H9 (cell line): ENCODE results near the gene AKT3. TPM values are rescaled to one million over a fixed set of nuclear protein-coding genes. Genes with fewer than 3 reads are reported as not detected.

Experiments
- DNase-seq: peaks from one replicate; pipeline ENCODE4 v3.0.0-alpha.2; 2017
- H2AFZ ChIP-seq: one replicate; pipeline ENCODE4 v1.6.1; 2013; ENCODE audit warnings: mild to moderate bottlenecking, low read length, control low read depth, moderate library complexity
- H2AK5ac ChIP-seq: 2 replicates; pipeline ENCODE4 v1.6.1; 2013; ENCODE audit warnings: low read length, control low read depth, mixed read lengths; ENCODE audit not compliant: insufficient read length
- H2BK120ac ChIP-seq: one replicate; pipeline ENCODE4 v1.6.1; 2013; ENCODE audit warnings: low read depth, mild to moderate bottlenecking, low read length, control low read depth, inconsistent platforms; ENCODE audit not compliant: poor library complexity, severe bottlenecking
- H2BK12ac ChIP-seq: 2 replicates; pipeline ENCODE4 v1.6.1; 2013; ENCODE audit warnings: low read length, control low read depth, mixed read lengths, low read depth; ENCODE audit not compliant: insufficient read length
- H2BK15ac ChIP-seq: 2 replicates; pipeline ENCODE4 v1.6.1; 2013; ENCODE audit warnings: low read depth, low read length, control low read depth
- H2BK20ac ChIP-seq: one replicate; pipeline ENCODE4 v1.6.1; 2013; ENCODE audit warnings: low read depth, mild to moderate bottlenecking, low read length, control low read depth, inconsistent platforms; ENCODE audit not compliant: poor library complexity, severe bottlenecking
- H2BK5ac ChIP-seq: 2 replicates; pipeline ENCODE4 v1.6.1; 2013; ENCODE audit warnings: low read length, control low read depth, mixed read lengths; ENCODE audit not compliant: insufficient read length
- H3K14ac ChIP-seq: 2 replicates; pipeline ENCODE4 v1.6.1; 2013; ENCODE audit warnings: low read length, control low read depth; ENCODE audit not compliant: insufficient read depth
- H3K18ac ChIP-seq: 2 replicates; pipeline ENCODE4 v1.6.1; 2013; ENCODE audit warnings: low read depth, mild to moderate bottlenecking, mixed read lengths, low read length, control low read depth; ENCODE audit not compliant: insufficient read length
- H3K23ac ChIP-seq: 2 replicates; pipeline ENCODE4 v1.6.1; 2013; ENCODE audit warnings: low read length, control low read depth, mixed read lengths, low read depth; ENCODE audit not compliant: insufficient read length
- H3K23me2 ChIP-seq: 2 replicates; pipeline ENCODE4 v1.6.1; 2013; ENCODE audit warnings: low read depth, mild to moderate bottlenecking, mixed read lengths, low read length, control low read depth; ENCODE audit not compliant: insufficient read length, poor library complexity, severe bottlenecking
- H3K27ac ChIP-seq: 2 replicates; pipeline ENCODE4 v1.5.1; 2013; ENCODE audit warnings: low read length, control low read depth, mixed read lengths, low read depth; ENCODE audit not compliant: insufficient read length
- H3K27me3 ChIP-seq: 2 replicates; pipeline ENCODE4 v1.6.1; 2013; ENCODE audit warnings: low read length, control low read depth, inconsistent platforms; ENCODE audit not compliant: insufficient read depth
- H3K4ac ChIP-seq: 2 replicates; pipeline ENCODE4 v1.6.1; 2013; ENCODE audit warnings: low read depth, mild to moderate bottlenecking, control low read depth, inconsistent platforms, low read length, moderate library complexity
- H3K4me1 ChIP-seq: 2 replicates; pipeline ENCODE4 v1.6.1; 2013; ENCODE audit warnings: low read length, control low read depth, inconsistent platforms; ENCODE audit not compliant: insufficient read depth
- H3K4me2 ChIP-seq: 2 replicates; pipeline ENCODE4 v1.6.1; 2013; ENCODE audit warnings: low read length, control low read depth, mixed read lengths; ENCODE audit not compliant: insufficient read length, insufficient read depth
- H3K56ac ChIP-seq: 2 replicates; pipeline ENCODE4 v1.6.1; 2013; ENCODE audit warnings: low read depth, mild to moderate bottlenecking, mixed read lengths, low read length, control low read depth; ENCODE audit not compliant: insufficient read length
- H3K79me1 ChIP-seq: 2 replicates; pipeline ENCODE4 v1.6.1; 2013; ENCODE audit warnings: low read depth, mild to moderate bottlenecking, moderate library complexity, low read length, control low read depth, inconsistent platforms; ENCODE audit not compliant: insufficient read depth, poor library complexity, severe bottlenecking
- H3K79me2 ChIP-seq: 2 replicates; pipeline ENCODE4 v1.6.1; 2013; ENCODE audit warnings: low read length, control low read depth, inconsistent platforms; ENCODE audit not compliant: insufficient read depth
- H3K9ac ChIP-seq: 2 replicates; pipeline ENCODE4 v1.6.1; 2013; ENCODE audit warnings: low read length, control low read depth, mixed read lengths; ENCODE audit not compliant: insufficient read length; ENCODE audit errors: extremely low read depth
- H3K9me3 ChIP-seq: one replicate; pipeline ENCODE4 v1.6.1; 2013; ENCODE audit warnings: low read depth, low read length, inconsistent platforms; ENCODE audit not compliant: control insufficient read depth
- H3T11ph ChIP-seq: one replicate; pipeline ENCODE4 v1.6.1; 2013; ENCODE audit warnings: mild to moderate bottlenecking, low read length, control low read depth, inconsistent platforms
- H4K20me1 ChIP-seq: one replicate; pipeline ENCODE4 v1.6.1; 2013; ENCODE audit not compliant: control insufficient read depth, insufficient read length, insufficient read depth
- H4K5ac ChIP-seq: 2 replicates; pipeline ENCODE4 v1.6.1; 2013; ENCODE audit warnings: low read depth, mild to moderate bottlenecking, mixed read lengths, low read length, control low read depth; ENCODE audit not compliant: insufficient read length
- H4K8ac ChIP-seq: replicated peaks from 2 replicates; pipeline ENCODE4 v1.6.1; 2013; ENCODE audit warnings: low read length, control low read depth, mixed read lengths, low read depth; ENCODE audit not compliant: insufficient read length
- H4K91ac ChIP-seq: 2 replicates; pipeline ENCODE4 v1.6.1; 2013; ENCODE audit warnings: low read depth, mild to moderate bottlenecking, moderate library complexity, mixed read lengths, low read length, control low read depth; ENCODE audit not compliant: insufficient read length
- H3K27ac Mint-ChIP-seq, 3 experiments: 2 replicates in 2 of 3; 3 replicates in 1 of 3; pipeline ENCODE4 v1.8.0; 2020 to 2021; ENCODE audit warnings: mixed read lengths in 3 of 3, mild to moderate bottlenecking in 1 of 3, moderate library complexity in 1 of 3
- H3K27me3 Mint-ChIP-seq: 2 replicates; pipeline ENCODE4 v1.8.0; 2021; ENCODE audit warnings: low read depth, mild to moderate bottlenecking, moderate library complexity, mixed read lengths
- H3K36me3 Mint-ChIP-seq, 3 experiments: 2 replicates in 2 of 3; 3 replicates in 1 of 3; pipeline ENCODE4 v1.8.0; 2020 to 2021; ENCODE audit warnings: low read depth in 3 of 3, mixed read lengths in 3 of 3; ENCODE audit not compliant: insufficient read depth in 1 of 3
- H3K4me1 Mint-ChIP-seq, 2 experiments: 2 replicates each; pipeline ENCODE4 v1.8.0; 2020; ENCODE audit warnings: mixed read lengths in 2 of 2
- H3K4me3 Mint-ChIP-seq, 2 experiments: 2 replicates in 1 of 2; 3 replicates in 1 of 2; pipeline ENCODE4 v1.8.0; 2020 to 2021; ENCODE audit warnings: mild to moderate bottlenecking in 2 of 2, mixed read lengths in 2 of 2, moderate library complexity in 1 of 2
- H3K9me3 Mint-ChIP-seq, 2 experiments: 2 replicates in 1 of 2; 3 replicates in 1 of 2; pipeline ENCODE4 v1.8.0; 2020; ENCODE audit warnings: mild to moderate bottlenecking in 2 of 2, mixed read lengths in 2 of 2, moderate library complexity in 1 of 2
- CTCF ChIP-seq: fragments of 200-600 bp; sonication (generic); conservative IDR thresholded peaks from 3 replicates; pipeline ENCODE4 v1.8.0; 2021; ENCODE audit warnings: antibody characterized with exemption, mild to moderate bottlenecking
- WGBS: extraction: QIAGEN DNeasy Blood & Tissue Kit; methylation state at CpG from one replicate; pipeline ENCODE4 v1.1.7; 2013; ENCODE audit warnings: missing lambda C conversion rate, low lambda C conversion rate, mixed read lengths; ENCODE audit not compliant: insufficient read length; ENCODE audit errors: extremely low coverage; 5-methylcytosine and 5-hydroxymethylcytosine counted together
- total RNA-seq: library from RNA; stranded (reverse); gene quantifications from 2 replicates; pipeline ENCODE4 v1.2.1, GENCODE V29; 2021

Gene AKT3
- total RNA-seq, 1 experiment from 2014 or later, result 27.8 TPM

- WGBS, result no CpG with 5 or more reads among the region's 7 CpGs
- H3K4me2 ChIP-seq, result no peak overlapping the region
- H2AK5ac ChIP-seq, result no peak overlapping the region
- H3T11ph ChIP-seq, result no peak overlapping the region
- H3K56ac ChIP-seq, result no peak overlapping the region
- no peak overlapping the region for H3K18ac ChIP-seq
- no peak overlapping the region for H3K23ac ChIP-seq
- no peak overlapping the region for H4K5ac ChIP-seq
- H2BK5ac ChIP-seq, result no peak overlapping the region
- no peaks in the 10 kb centered on the region for H3K79me2 ChIP-seq
- no peaks in the 10 kb centered on the region for H4K20me1 ChIP-seq
- no peak overlapping the region for H2AFZ ChIP-seq
- H2BK20ac ChIP-seq, result no peak overlapping the region
- Mint-ChIP-seq H3K4me3 (no peak overlapping the region), H3K27me3 (no peaks in the 10 kb centered on the region), H3K4me1 (peaks cover 6 to 10% of the 10 kb centered on the region in 2 experiments; a peak in 3 of 4 replicates), H3K27ac (0 out of 7 replicates have a peak overlapping the region, but pooled peaks of 1 of the 3 experiments have one; percentile 44), H3K36me3 (peaks cover 0 to 3% (median 0%) of the 10 kb centered on the region in 3 experiments; a peak in 3 of 7 replicates), H3K9me3 (peaks cover 0 to 2% of the 10 kb centered on the region in 2 experiments; a peak in 1 of 5 replicates)
- no peak overlapping the region for H2BK12ac ChIP-seq
- H2BK120ac ChIP-seq, result no peak overlapping the region
- no peak for DNase-seq
- H3K4ac ChIP-seq, result no peak overlapping the region
- H3K27ac ChIP-seq, result no peak overlapping the region
- no peak overlapping the region for H3K9ac ChIP-seq
- no peaks in the 10 kb centered on the region for H3K79me1 ChIP-seq
- H4K8ac ChIP-seq, result no peak overlapping the region
- H3K4me1 ChIP-seq, result no peaks in the 10 kb centered on the region
- no peaks in the 10 kb centered on the region for H3K27me3 ChIP-seq
- H2BK15ac ChIP-seq, result no peak overlapping the region
- H4K91ac ChIP-seq, result no peak overlapping the region
- no peaks in the 10 kb centered on the region for H3K23me2 ChIP-seq
- TF ChIP-seq CTCF, result 0 out of 3 replicates have a peak, but pooled peaks have one; percentile 14
- H3K9me3 ChIP-seq, result no peaks in the 10 kb centered on the region
- H3K14ac ChIP-seq, result no peak overlapping the region
Measured at GRCh38 chr1:243542739-243543415, 307.2 kb downstream of the AKT3 start.
